Activated CD4-positive, alpha-beta T cell treated with anti-CD3 and anti-CD28 coated beads for 36 hours (primary cell): ENCODE results near the gene XRCC5. TPM values are rescaled to one million over a fixed set of nuclear protein-coding genes. Genes with fewer than 3 reads are reported as not detected.
"Not testable (repeated sequence)": the region's sequence is repeated elsewhere in the genome, so short reads cannot be mapped to it uniquely, and the experiment has no call there.

Source experiments
- ATAC-seq: fragments of 200-7000 bp; cut with Tn5 transposase; one replicate; pipeline ENCODE4 v1.10.0; 2021; ENCODE audit warnings: mild to moderate bottlenecking, moderate library complexity
- CTCF ChIA-PET: fragments of 350-600 bp; sonication (Branson Sonifier 250); formaldehyde crosslinking; loops from one replicate; lab custom pipeline; 2021; ENCODE audit warnings: antibody characterized with exemption; lab: Charles Lee
- POLR2A ChIA-PET: fragments of 350-600 bp; sonication (Branson Sonifier 250); formaldehyde crosslinking; loops from one replicate; lab custom pipeline; 2021; ENCODE audit warnings: antibody characterized with exemption, inconsistent platforms; lab: Charles Lee
- DNase-seq: peaks from one replicate; pipeline ENCODE4 v3.0.0-alpha.2; 2020
- H3K27ac Mint-ChIP-seq: one replicate; pipeline ENCODE4 v1.8.0; 2021; ENCODE audit warnings: mixed read lengths
- H3K27me3 Mint-ChIP-seq: one replicate; pipeline ENCODE4 v1.8.0; 2021; ENCODE audit warnings: mixed read lengths
- H3K36me3 Mint-ChIP-seq: one replicate; pipeline ENCODE4 v1.8.0; 2021; ENCODE audit warnings: low read depth, mixed read lengths
- H3K4me1 Mint-ChIP-seq: one replicate; pipeline ENCODE4 v1.8.0; 2021; ENCODE audit warnings: mixed read lengths
- H3K4me3 Mint-ChIP-seq: one replicate; pipeline ENCODE4 v1.8.0; 2021; ENCODE audit warnings: mild to moderate bottlenecking, moderate library complexity, mixed read lengths
- H3K9me3 Mint-ChIP-seq: one replicate; pipeline ENCODE4 v1.8.0; 2021; ENCODE audit warnings: low read depth, mixed read lengths
- intact Hi-C, 2 experiments: fragments of 100-400 bp; cut with DNase I in 1 of 2; cut with micrococcal nuclease in 1 of 2; formaldehyde crosslinking; loops; one replicate each; pipeline versions ENCODE4 v1.14.2 to v1.15.1; 2022 to 2024; cut with DNase I, micrococcal nuclease
- total RNA-seq, 2 experiments: library from RNA; stranded (reverse); gene quantifications; one replicate each; pipeline ENCODE4 v1.2.3, GENCODE V29; 2021

XRCC5 gene
- total RNA-seq, 2 experiments from 2014 or later = 395 to 536 TPM

GRCh38 chr2:216133397-216133796 lies 24.2 kb downstream of the XRCC5 start:
- DNase-seq (no peak), ATAC-seq (no peak)
- Mint-ChIP-seq H3K4me1 (peaks cover 64% of the 10 kb centered on the region), H3K36me3 (peaks cover 82% of the 10 kb centered on the region), H3K9me3 (no peaks in the 10 kb centered on the region), H3K4me3 (no peak overlapping the region), H3K27ac (peak overlapping the region; percentile 64), H3K27me3 (no peaks in the 10 kb centered on the region)
- intact Hi-C loops = loop anchor here in 1 of 2 experiments (2.0 kb wide), 1 partner anchor 33 kb away; no protein-coding TSS in a partner anchor
- CTCF ChIA-PET = interaction anchor here (1.0 to 1.8 kb wide), 4 partner anchors 10 to 39 kb away, joined by 3 to 4 read pairs (median 4); no protein-coding TSS in a partner anchor
- POLR2A ChIA-PET = no interaction called here

GRCh38 chr2:216134958-216135541 lies 25.9 kb downstream of the XRCC5 start:
- H3K4me3 Mint-ChIP-seq = no peak overlapping the region
- peaks cover 89% of the 10 kb centered on the region for H3K36me3 Mint-ChIP-seq
- H3K27ac Mint-ChIP-seq = peak overlapping the region; percentile 74
- ChIA-PET CTCF (interaction anchor here (0.6 to 1.3 kb wide), 6 partner anchors 9 to 222 kb away, joined by 3 to 5 read pairs (median 3); no protein-coding TSS in a partner anchor), POLR2A (interaction anchor here (0.5 kb wide), 1 partner anchor 485 kb away, joined by 3 read pairs; no protein-coding TSS in a partner anchor)
- H3K27me3 Mint-ChIP-seq = no peaks in the 10 kb centered on the region
- ATAC-seq (peak; percentile 54), DNase-seq (no peak)
- H3K9me3 Mint-ChIP-seq = no peaks in the 10 kb centered on the region
- peaks cover 54% of the 10 kb centered on the region for H3K4me1 Mint-ChIP-seq
- intact Hi-C loops = no loop called here

- POLR2A ChIA-PET = no interaction called here
- peak; percentile 42 for ATAC-seq
- Mint-ChIP-seq H3K9me3 (no peaks in the 10 kb centered on the region), H3K4me1 (peaks cover 34% of the 10 kb centered on the region), H3K27ac (no peak overlapping the region), H3K4me3 (no peak overlapping the region), H3K27me3 (no peaks in the 10 kb centered on the region), H3K36me3 (peaks cover 68% of the 10 kb centered on the region)
- intact Hi-C loops = loop anchor here (1.0 kb wide), 2 partner anchors 30 to 106 kb away; no protein-coding TSS in a partner anchor
- peak; percentile 56 for DNase-seq
- CTCF ChIA-PET = interaction anchor here (0.9 to 3.5 kb wide), 5 partner anchors 9 to 48 kb away, joined by 3 to 23 read pairs (median 3); partner anchors contain the start of gene XRCC5
Observed at GRCh38 chr2:216139884-216140283, 30.7 kb downstream of the XRCC5 start.

DNA sequence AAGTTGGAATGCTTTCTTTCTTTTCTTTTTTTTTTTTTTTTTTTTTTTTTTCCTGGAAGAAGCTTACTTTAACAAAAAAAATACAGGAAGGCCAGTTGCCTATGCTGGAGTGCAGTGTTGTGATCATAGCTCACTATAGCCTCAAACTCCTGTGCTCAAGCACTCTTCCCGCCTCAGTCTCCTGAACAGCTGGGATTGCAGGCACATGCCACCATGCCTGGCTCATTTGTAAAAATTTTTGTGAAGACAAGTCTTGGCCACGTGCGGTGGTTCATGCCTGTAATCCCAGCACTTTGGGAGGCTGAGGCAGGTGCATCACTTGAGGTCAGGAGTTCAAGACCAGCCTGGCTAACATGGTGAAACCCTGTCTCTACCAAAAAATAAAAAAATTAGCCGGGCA lies 32.4 kb downstream of the XRCC5 start:
- intact Hi-C loops, H3K27me3 Mint-ChIP-seq, H3K27ac Mint-ChIP-seq, POLR2A ChIA-PET, DNase-seq, ATAC-seq, H3K9me3 Mint-ChIP-seq, H3K4me3 Mint-ChIP-seq: not testable (repeated sequence)
- Mint-ChIP-seq H3K36me3 (peaks cover 55% of the 10 kb centered on the region), H3K4me1 (peaks cover 24% of the 10 kb centered on the region)
- CTCF ChIA-PET = interaction anchor here (0.8 to 3.5 kb wide), 8 partner anchors 10 to 83 kb away, joined by 3 to 23 read pairs (median 4); partner anchors contain the start of gene XRCC5

DNA sequence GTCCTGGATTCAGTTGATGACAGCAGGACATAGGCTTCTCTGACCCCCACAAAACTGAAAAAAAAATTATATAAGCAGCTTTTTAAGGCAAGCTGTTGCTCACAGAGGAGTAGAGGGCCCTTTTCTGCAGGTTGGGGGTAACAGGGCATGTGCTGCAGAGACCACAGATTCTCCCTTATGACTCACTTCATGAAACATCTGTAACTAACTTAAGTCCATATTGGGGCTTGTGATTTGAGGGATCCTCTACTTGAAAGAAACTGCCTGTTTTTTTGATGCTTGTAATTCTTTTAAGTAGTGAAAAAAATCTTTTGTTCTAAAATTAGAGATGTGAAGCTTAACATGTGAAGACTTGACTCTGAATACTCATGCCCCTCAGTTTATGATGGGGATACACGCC lies 33.4 kb downstream of the XRCC5 start:
- DNase-seq (peak; percentile 44), ATAC-seq (peak; percentile 96)
- Mint-ChIP-seq H3K36me3 (peaks cover 53% of the 10 kb centered on the region), H3K27ac (peak overlapping the region; percentile 25), H3K27me3 (no peaks in the 10 kb centered on the region), H3K4me1 (peaks cover 30% of the 10 kb centered on the region), H3K4me3 (no peak overlapping the region), H3K9me3 (no peaks in the 10 kb centered on the region)
- ChIA-PET CTCF (interaction anchor here (0.8 to 3.5 kb wide), 8 partner anchors 11 to 84 kb away, joined by 3 to 23 read pairs (median 4); partner anchors contain the start of gene XRCC5), POLR2A (no interaction called here)
- intact Hi-C loops = no loop called here

- ATAC-seq = no peak
- ChIA-PET CTCF (interaction anchor here (1.5 to 1.6 kb wide), 2 partner anchors 24 to 34 kb away, joined by 6 read pairs; no protein-coding TSS in a partner anchor), POLR2A (no interaction called here)
- no peak overlapping the region for H3K27ac Mint-ChIP-seq
- H3K36me3 Mint-ChIP-seq = peaks cover 48% of the 10 kb centered on the region
- no peaks in the 10 kb centered on the region for H3K27me3 Mint-ChIP-seq
- H3K4me3 Mint-ChIP-seq = no peak overlapping the region
- no peaks in the 10 kb centered on the region for H3K9me3 Mint-ChIP-seq
- DNase-seq = no peak
- peaks cover 35% of the 10 kb centered on the region for H3K4me1 Mint-ChIP-seq
- intact Hi-C loops = no loop called here
Observed at GRCh38 chr2:216144372-216144771, 35.2 kb downstream of the XRCC5 start.

DNA sequence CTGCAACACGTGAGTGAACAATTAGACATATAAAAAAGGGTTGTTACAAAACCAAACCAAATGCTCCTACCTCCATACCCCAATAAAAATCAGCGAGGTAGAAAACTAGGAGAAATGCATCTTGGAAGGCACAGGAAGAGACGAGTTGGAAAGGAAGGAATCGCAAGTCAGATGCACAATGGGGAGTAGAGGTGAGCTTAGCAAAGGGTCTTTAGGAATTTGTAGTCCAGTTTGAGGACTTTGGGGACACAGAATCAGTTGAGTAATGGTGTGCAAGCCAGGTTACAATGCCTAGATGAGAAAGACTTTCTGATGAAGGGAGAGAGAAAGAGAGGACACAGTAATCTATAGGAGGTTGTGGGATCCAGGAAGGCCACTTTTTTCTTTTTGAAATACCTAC lies 35.7 kb downstream of the XRCC5 start:
- DNase-seq = no peak
- ChIA-PET CTCF (interaction anchor here (0.9 to 1.6 kb wide), 4 partner anchors 14 to 35 kb away, joined by 4 to 6 read pairs (median 5); no protein-coding TSS in a partner anchor), POLR2A (interaction anchor here (0.6 kb wide), 1 partner anchor 36 kb away, joined by 4 read pairs; the partner anchor contains the start of gene XRCC5)
- H3K9me3 Mint-ChIP-seq = no peaks in the 10 kb centered on the region
- H3K36me3 Mint-ChIP-seq = peaks cover 48% of the 10 kb centered on the region
- ATAC-seq = no peak
- no peak overlapping the region for H3K4me3 Mint-ChIP-seq
- H3K4me1 Mint-ChIP-seq = peaks cover 38% of the 10 kb centered on the region
- H3K27me3 Mint-ChIP-seq = no peaks in the 10 kb centered on the region
- intact Hi-C loops = no loop called here
- no peak overlapping the region for H3K27ac Mint-ChIP-seq

- no peaks in the 10 kb centered on the region for H3K27me3 Mint-ChIP-seq
- POLR2A ChIA-PET = no interaction called here
- peaks cover 51% of the 10 kb centered on the region for H3K36me3 Mint-ChIP-seq
Observed at GRCh38 chr2:216146573-216146972, 37.4 kb downstream of the XRCC5 start.

DNA sequence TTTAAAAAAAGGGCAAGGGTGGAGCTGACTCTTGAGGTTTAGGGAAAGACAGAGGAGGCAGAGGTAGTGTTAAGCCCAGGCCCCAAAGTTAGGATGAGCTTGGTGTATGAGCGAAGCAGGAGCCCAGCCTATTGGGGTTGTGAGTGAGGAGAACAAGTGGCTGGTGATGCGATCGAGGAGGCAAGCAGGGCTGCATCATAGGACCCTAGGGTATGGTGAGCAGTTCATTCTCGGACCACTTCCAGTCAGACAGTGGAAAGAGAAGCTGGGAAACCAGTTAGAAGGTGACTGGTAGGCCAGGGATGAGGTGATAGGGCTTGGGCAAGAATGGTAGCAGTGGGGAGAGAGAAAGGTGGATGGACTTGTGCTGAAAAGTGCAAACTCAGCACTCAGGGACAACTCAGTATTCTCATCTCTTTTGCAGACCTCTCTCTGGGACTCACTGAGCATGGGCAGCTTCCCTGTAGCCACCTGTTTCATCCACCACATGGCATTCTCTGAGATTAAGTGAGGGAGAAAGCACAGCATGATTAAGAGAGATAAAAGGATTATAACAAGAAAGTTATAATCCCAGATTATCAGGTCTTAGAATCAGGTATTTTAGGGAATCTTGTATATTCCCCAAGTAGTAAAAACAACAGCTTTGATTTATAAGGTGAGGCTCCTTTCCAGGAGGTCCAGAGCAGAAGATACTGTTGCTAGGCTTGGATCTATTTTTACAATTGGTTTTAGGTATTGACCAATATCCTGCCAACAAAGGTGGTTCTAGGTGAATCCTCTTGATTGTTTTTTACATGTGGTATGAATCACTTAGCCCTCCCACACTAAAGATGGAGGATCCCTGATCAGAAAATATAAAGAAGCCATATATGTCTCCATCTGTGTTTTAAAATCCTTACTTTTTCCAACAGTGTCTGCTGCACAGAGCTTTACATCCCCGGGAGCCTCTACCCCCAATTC lies 38.3 kb downstream of the XRCC5 start:
- no peaks in the 10 kb centered on the region for H3K27me3 Mint-ChIP-seq
- peak overlapping the region; percentile 49 for H3K27ac Mint-ChIP-seq
- H3K4me1 Mint-ChIP-seq = peaks cover 34% of the 10 kb centered on the region
- intact Hi-C loops = no loop called here
- ChIA-PET CTCF (interaction anchor here (1.0 to 1.5 kb wide), 3 partner anchors 11 to 113 kb away, joined by 3 to 5 read pairs (median 4); no protein-coding TSS in a partner anchor), POLR2A (interaction anchor here (0.6 kb wide), 1 partner anchor 130 kb away, joined by 3 read pairs; no protein-coding TSS in a partner anchor)
- ATAC-seq (peak; percentile 47), DNase-seq (no peak)
- H3K9me3 Mint-ChIP-seq = no peaks in the 10 kb centered on the region
- H3K36me3 Mint-ChIP-seq = peaks cover 57% of the 10 kb centered on the region
- no peak overlapping the region for H3K4me3 Mint-ChIP-seq

More at GRCh38 chr2:216146573-216146972, 37.4 kb downstream of the XRCC5 start:
- CTCF ChIA-PET = interaction anchor here (0.6 kb wide), 1 partner anchor 72 kb away, joined by 5 read pairs; no protein-coding TSS in a partner anchor
- H3K9me3 Mint-ChIP-seq = no peaks in the 10 kb centered on the region
- DNase-seq (no peak), ATAC-seq (no peak)
- intact Hi-C loops = no loop called here
- H3K4me3 Mint-ChIP-seq = no peak overlapping the region
- peaks cover 39% of the 10 kb centered on the region for H3K4me1 Mint-ChIP-seq
- H3K27ac Mint-ChIP-seq = peak overlapping the region; percentile 49

DNA sequence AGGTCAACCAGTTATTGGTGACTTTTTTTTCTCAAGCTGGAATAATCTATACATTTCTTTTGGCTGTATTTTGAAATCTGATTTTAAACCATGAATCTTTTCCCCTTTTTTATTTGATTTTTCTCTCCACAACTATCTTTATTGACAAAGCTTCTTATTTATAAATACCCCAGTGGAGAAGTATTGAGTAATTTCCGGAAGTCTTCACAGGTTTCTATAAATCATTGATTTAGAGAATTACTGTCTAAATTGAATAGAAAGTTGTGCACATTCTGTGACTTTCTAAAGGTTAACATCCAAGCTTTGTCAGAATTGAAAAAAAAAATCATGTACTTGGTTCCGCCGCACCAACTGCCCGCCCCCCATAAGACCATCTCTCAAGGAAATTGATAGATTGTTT lies 39.8 kb downstream of the XRCC5 start:
- ChIA-PET CTCF (interaction anchor here (0.6 to 1.6 kb wide), 8 partner anchors 11 to 256 kb away, joined by 3 to 5 read pairs (median 4); no protein-coding TSS in a partner anchor), POLR2A (interaction anchor here (0.7 kb wide), 3 partner anchors 23 to 279 kb away, joined by 3 to 4 read pairs (median 3); no protein-coding TSS in a partner anchor)
- H3K36me3 Mint-ChIP-seq = peaks cover 59% of the 10 kb centered on the region
- no peaks in the 10 kb centered on the region for H3K9me3 Mint-ChIP-seq
- no peak for ATAC-seq
- H3K27ac Mint-ChIP-seq = no peak overlapping the region
- no peaks in the 10 kb centered on the region for H3K27me3 Mint-ChIP-seq
- no peak overlapping the region for H3K4me3 Mint-ChIP-seq
- intact Hi-C loops = no loop called here
- no peak for DNase-seq
- H3K4me1 Mint-ChIP-seq = peaks cover 29% of the 10 kb centered on the region
